H1 (cell line): ENCODE data around the gene GRID2. TPM values are rescaled to one million over a fixed set of nuclear protein-coding genes. Genes with fewer than 3 reads are reported as not detected.
A peak's percentile ranks its signal among the peaks of the same experiment; 100 is the strongest.

ENCODE experiments used
- CTCF ChIA-PET: fragments of 300-600 bp; sonication (Branson Sonifier 250); formaldehyde crosslinking; loops from one replicate; lab custom pipeline; 2021; ENCODE audit not compliant: partially characterized antibody; lab: Charles Lee
- POLR2A ChIA-PET: fragments of 300-600 bp; sonication (Branson Sonifier 250); formaldehyde crosslinking; loops from one replicate; lab custom pipeline; 2021; ENCODE audit warnings: inconsistent platforms; ENCODE audit not compliant: partially characterized antibody; lab: Charles Lee
- DNase-seq, 2 experiments: peaks; one replicate each; pipeline versions ENCODE4 v3.0.0 to v3.0.0-alpha.2; 2010 to 2022; ENCODE audit warnings: low spot score in 2 of 2, low read depth in 1 of 2, mixed read lengths in 1 of 2
- FAIRE-seq: peaks from 2 replicates; lab custom pipeline; 2011; peaks lifted over from hg19 to GRCh38; lab: Jason Lieb, UNC
- H2AFZ ChIP-seq: 2 replicates; pipeline ENCODE4 v1.8.1; 2012; ENCODE audit warnings: low read length, inconsistent platforms
- H2AK5ac ChIP-seq: 2 replicates; pipeline ENCODE4 v1.6.1; 2013; ENCODE audit warnings: low read depth, low read length
- H2BK120ac ChIP-seq: replicated peaks from 2 replicates; pipeline ENCODE3; 2013; ENCODE audit warnings: low read depth, low read length, inconsistent platforms
- H2BK12ac ChIP-seq: 2 replicates; pipeline ENCODE4 v1.6.1; 2013; ENCODE audit warnings: low read depth, low read length
- H2BK15ac ChIP-seq: 2 replicates; pipeline ENCODE4 v1.6.1; 2013; ENCODE audit warnings: low read length
- H2BK20ac ChIP-seq: 2 replicates; pipeline ENCODE4 v1.6.1; 2013; ENCODE audit warnings: low read length
- H2BK5ac ChIP-seq: 2 replicates; pipeline ENCODE4 v1.6.1; 2013; ENCODE audit warnings: low read depth, low read length
- H3K14ac ChIP-seq: 2 replicates; pipeline ENCODE4 v1.6.1; 2013; ENCODE audit warnings: inconsistent platforms; ENCODE audit not compliant: insufficient read length
- H3K18ac ChIP-seq: 2 replicates; pipeline ENCODE4 v1.6.1; 2013; ENCODE audit warnings: low read length; ENCODE audit errors: extremely low read depth
- H3K23ac ChIP-seq: 2 replicates; pipeline ENCODE4 v1.6.1; 2013; ENCODE audit warnings: inconsistent platforms; ENCODE audit not compliant: insufficient read length
- H3K23me2 ChIP-seq: 2 replicates; pipeline ENCODE4 v1.6.1; 2013; ENCODE audit warnings: low read depth, low read length
- H3K27ac ChIP-seq: 2 replicates; pipeline ENCODE4 v1.6.1; 2011; ENCODE audit warnings: low read depth, low read length, inconsistent platforms
- H3K27me3 ChIP-seq, 4 experiments: replicated peaks in 1 of 4; 1 replicate in 1 of 4; 2 replicates in 3 of 4; pipeline versions ENCODE4 v1.6.1 to v1.8.1; 2011 to 2013; ENCODE audit warnings: low read length in 3 of 4, mild to moderate bottlenecking in 3 of 4, inconsistent platforms in 2 of 4, mixed read lengths in 2 of 4, moderate library complexity in 1 of 4; ENCODE audit not compliant: control insufficient read depth in 3 of 4, insufficient read depth in 3 of 4; ENCODE audit errors: extremely low read depth in 1 of 4
- H3K36me3 ChIP-seq, 4 experiments: 2 replicates each; pipeline versions ENCODE4 v1.6.1 to v1.8.1; 2011 to 2013; ENCODE audit warnings: mild to moderate bottlenecking in 4 of 4, low read length in 3 of 4, moderate library complexity in 2 of 4, control low read depth in 1 of 4, inconsistent platforms in 1 of 4; ENCODE audit not compliant: insufficient read depth in 4 of 4, control insufficient read depth in 2 of 4
- H3K4ac ChIP-seq: replicated peaks from 2 replicates; pipeline ENCODE3; 2013; ENCODE audit warnings: low read length, low read depth, mixed read lengths, inconsistent platforms; ENCODE audit not compliant: insufficient read length
- H3K4me1 ChIP-seq, 4 experiments: replicated peaks in 1 of 4; 1 replicate in 1 of 4; 2 replicates in 3 of 4; pipeline versions ENCODE4 v1.6.1 to v1.8.1; 2011 to 2013; ENCODE audit warnings: low read length in 3 of 4, inconsistent platforms in 2 of 4, mixed read lengths in 1 of 4; ENCODE audit not compliant: insufficient read depth in 4 of 4, control insufficient read depth in 3 of 4
- H3K4me2 ChIP-seq, 2 experiments: 2 replicates each; pipeline versions ENCODE4 v1.6.1 to v1.8.1; 2011 to 2013; ENCODE audit warnings: low read depth in 2 of 2, low read length in 2 of 2, control low read depth in 1 of 2, inconsistent platforms in 1 of 2, mild to moderate bottlenecking in 1 of 2; ENCODE audit not compliant: insufficient read depth in 1 of 2
- H3K4me3 ChIP-seq, 4 experiments: fragments of 200-600, 300-600 bp in 1 of 4; sonication (generic), shearing (Covaris generic), sonication (Bioruptor Twin) in 1 of 4; 2 replicates each; pipeline versions ENCODE4 v1.5.1 to v1.8.1; 2011 to 2016; ENCODE audit warnings: low read length in 4 of 4, low read depth in 3 of 4, control low read depth in 2 of 4, inconsistent platforms in 2 of 4, mild to moderate bottlenecking in 2 of 4, mixed read lengths in 1 of 4, moderate library complexity in 1 of 4; ENCODE audit not compliant: insufficient read depth in 2 of 4; ENCODE audit errors: extremely low read depth in 1 of 4
- H3K56ac ChIP-seq: replicated peaks from 2 replicates; pipeline ENCODE3; 2013; ENCODE audit warnings: low read depth, mild to moderate bottlenecking, mixed read lengths, low read length, inconsistent platforms; ENCODE audit not compliant: insufficient read length
- H3K79me1 ChIP-seq: 2 replicates; pipeline ENCODE4 v1.6.1; 2013; ENCODE audit warnings: low read depth, low read length, control low read depth
- H3K79me2 ChIP-seq, 2 experiments: 2 replicates each; pipeline versions ENCODE4 v1.6.1 to v1.8.1; 2012 to 2013; ENCODE audit warnings: low read length in 2 of 2, mild to moderate bottlenecking in 2 of 2, inconsistent platforms in 1 of 2; ENCODE audit not compliant: insufficient read depth in 2 of 2, control insufficient read depth in 1 of 2
- H3K9ac ChIP-seq, 4 experiments: replicated peaks in 1 of 4; 1 replicate in 1 of 4; 2 replicates in 3 of 4; pipeline versions ENCODE4 v1.6.1 to v1.8.1; 2011 to 2013; ENCODE audit warnings: low read depth in 3 of 4, low read length in 3 of 4, control low read depth in 2 of 4, mild to moderate bottlenecking in 2 of 4, moderate library complexity in 2 of 4, inconsistent platforms in 1 of 4; ENCODE audit errors: extremely low read depth in 1 of 4
- H3K9me3 ChIP-seq, 2 experiments: 2 replicates each; pipeline versions ENCODE4 v1.6.1 to v1.8.1; 2012 to 2013; ENCODE audit warnings: mild to moderate bottlenecking in 2 of 2, moderate library complexity in 2 of 2, control low read depth in 1 of 2, inconsistent platforms in 1 of 2, low read depth in 1 of 2, low read length in 1 of 2, mixed read lengths in 1 of 2; ENCODE audit not compliant: insufficient read depth in 2 of 2
- H4K20me1 ChIP-seq, 2 experiments: replicated peaks in 1 of 2; 2 replicates each; pipeline versions ENCODE3 to v1.8.1; 2011 to 2013; ENCODE audit warnings: inconsistent platforms in 2 of 2, low read length in 2 of 2, mild to moderate bottlenecking in 1 of 2; ENCODE audit not compliant: insufficient read depth in 2 of 2, control insufficient read depth in 1 of 2
- H4K5ac ChIP-seq: 2 replicates; pipeline ENCODE4 v1.6.1; 2013; ENCODE audit warnings: low read length, low read depth, mixed read lengths, inconsistent platforms; ENCODE audit not compliant: insufficient read length
- H4K8ac ChIP-seq: 2 replicates; pipeline ENCODE4 v1.8.0; 2013; ENCODE audit warnings: mild to moderate bottlenecking, moderate library complexity, low read length, inconsistent platforms; ENCODE audit not compliant: insufficient read depth; ENCODE audit errors: extremely low read depth
- H4K91ac ChIP-seq: replicated peaks from 2 replicates; pipeline ENCODE3; 2013; ENCODE audit warnings: low read length, mixed read lengths, inconsistent platforms; ENCODE audit not compliant: insufficient read length
- CHD2 ChIP-seq: IDR thresholded peaks from 2 replicates; pipeline ENCODE4 v1.6.1; 2012; ENCODE audit warnings: low read length, improper control_type of control experiment
- EZH2 ChIP-seq: fragments of 200-600 bp; sonication (generic); IDR thresholded peaks from 2 replicates; pipeline ENCODE4 v1.7.1; 2012; ENCODE audit warnings: low read depth, mild to moderate bottlenecking, moderate library complexity, low read length, inconsistent platforms; ENCODE audit not compliant: severe bottlenecking
- HDAC6 ChIP-seq: IDR thresholded peaks from one replicate; pipeline ENCODE4 v1.7.1; 2012; ENCODE audit warnings: low read depth, mild to moderate bottlenecking, inconsistent platforms, low read length, moderate library complexity
- KDM5A ChIP-seq: fragments of 200-600 bp; IDR thresholded peaks from 2 replicates; pipeline ENCODE4 v1.7.1; 2012; ENCODE audit warnings: mild to moderate bottlenecking, low read length, inconsistent platforms, mixed read lengths
- NRF1 ChIP-seq: IDR thresholded peaks from 2 replicates; pipeline ENCODE4 v1.6.1; 2011; ENCODE audit warnings: mild to moderate bottlenecking, low read depth, low read length, improper control_type of control experiment
- TAF7 ChIP-seq: optimal IDR thresholded peaks from 2 replicates; pipeline ENCODE3; 2011; ENCODE audit warnings: low read depth, mild to moderate bottlenecking, inconsistent platforms, low read length, moderate library complexity, borderline replicate concordance
- WGBS, 2 experiments: shearing (Covaris generic) in 1 of 2; methylation state at CpG; one replicate each; pipeline versions ENCODE4 v1.1.6 to v1.1.7; 2013 to 2015; ENCODE audit warnings: low lambda C conversion rate in 2 of 2, mixed read lengths in 2 of 2, inconsistent platforms in 1 of 2, low coverage in 1 of 2, missing lambda C conversion rate in 1 of 2; ENCODE audit not compliant: insufficient replicate concordance in 2 of 2, insufficient coverage in 1 of 2, insufficient read length in 1 of 2; ENCODE audit errors: extremely low coverage in 1 of 2, missing lambda C conversion rate in 1 of 2; 5-methylcytosine and 5-hydroxymethylcytosine counted together
- polyA plus RNA-seq, 7 experiments: library from polyadenylated mRNA; depleted of rRNA in 3 of 7; stranded (reverse) in 5 of 7; unstranded in 2 of 7; fragments of >200 nt in 5 of 7; fragments of 200-250 nt in 2 of 7; gene quantifications; 1 replicate in 5 of 7; 2 replicates in 1 of 7; 4 replicates in 1 of 7; pipeline versions ENCODE4 v1.2.1 to v1.2.3, GENCODE V29; 2011 to 2013; ENCODE audit warnings: missing spikeins in 2 of 7, mixed read lengths in 2 of 7
- total RNA-seq: library from RNA; stranded (reverse); fragmentation: NEBNext Ultra II Directional; extraction: Animal tissue kit (Norgen Biotek cat#: 25700); gene quantifications from 2 replicates; pipeline ENCODE4 v1.2.1, GENCODE V29; 2021

Gene GRID2
- total and polyA plus RNA-seq, 2 of the 8 experiments (the other 6 are each of a cell fraction or from before 2014, with no cell fraction given), result 31.1 to 81.9 TPM

- Histone ChIP-seq H3K27me3 (no peaks in the 10 kb centered on the region), H3K56ac (no peak overlapping the region), H2BK120ac (no peak overlapping the region), H3K4ac (no peak overlapping the region), H2AK5ac (no peak overlapping the region), H2BK20ac (no peak overlapping the region), H4K20me1 (peaks cover 15 to 27% of the 10 kb centered on the region in 2 experiments), H3K36me3 (peaks cover 0 to 13% (median 0%) of the 10 kb centered on the region in 4 experiments; a peak in 1 of 8 replicates), H4K8ac (no peak overlapping the region), H3K4me1 (peaks cover 0 to 35% (median 7%) of the 10 kb centered on the region in 4 experiments; a peak in 6 of 7 replicates), H3K79me1 (no peaks in the 10 kb centered on the region), H2BK5ac (no peak overlapping the region), H3K18ac (no peak overlapping the region), H4K5ac (no peak overlapping the region), H3K4me2 (peak overlapping the region in 1 of 2 experiments; percentile 68; a peak in 1 of 4 replicates), H3K4me3 (no peak overlapping the region), H3K23me2 (no peaks in the 10 kb centered on the region), H2BK15ac (no peak overlapping the region), H3K9me3 (no peaks in the 10 kb centered on the region), H4K91ac (no peak overlapping the region), H3K14ac (no peak overlapping the region), H3K27ac (no peak overlapping the region), H2BK12ac (no peak overlapping the region), H3K79me2 (peaks cover 54 to 100% of the 10 kb centered on the region in 2 experiments), H3K9ac (no peak overlapping the region), H3K23ac (no peak overlapping the region)
- FAIRE-seq (no peak), DNase-seq (no peak)
- CTCF ChIA-PET, result no interaction called here
- POLR2A ChIA-PET, result interaction anchor here (0.7 to 1.0 kb wide), 2 partner anchors 8 to 13 kb away, joined by 3 read pairs; no protein-coding TSS in a partner anchor
- 86% methylated on average over 2 of the region's 2 CpGs; no CpG with 5 or more reads in 1 of the 2 experiments for WGBS, 2 experiments
- TF ChIP-seq NRF1 (no peak), HDAC6 (no peak), TAF7 (no peak), KDM5A (no peak), EZH2 (no peak), CHD2 (no peak)
- TF ChIP-seq, all 59 proteins: peak for 0
- H2AFZ ChIP-seq, result no peak overlapping the region
Measured at GRCh38 chr4:92455951-92456350, 152.2 kb downstream of the GRID2 start.
